SK-MEL-5 (cell line): ENCODE measurements around the gene FOLR3. TPM values are rescaled to one million over a fixed set of nuclear protein-coding genes. Genes with fewer than 3 reads are reported as not detected.
A peak's percentile ranks its signal among the peaks of the same experiment; 100 is the strongest.
"Not testable (repeated sequence)": the region's sequence is repeated elsewhere in the genome, so short reads cannot be mapped to it uniquely, and the experiment has no call there.

ENCODE experiments used
- DNase-seq: peaks from one replicate; pipeline ENCODE4 v3.0.0-alpha.2; 2016; ENCODE audit warnings: low read depth, low spot score
- in situ Hi-C: cut with HindIII; loops from 2 replicates; pipeline ENCODE4 v1.10.0; 2016; ENCODE audit warnings: low sequenced_read_pairs, high pct_unique_total_duplicates, low pct_unique_long_range_greater_than_20kb
- total RNA-seq: library from RNA; depleted of rRNA; stranded (reverse); fragments of >200 nt; shearing (Covaris generic); gene quantifications from 2 replicates; pipeline ENCODE4 v1.2.3, GENCODE V29; 2014

The FOLR3 gene
- total RNA-seq, 1 experiment from 2014 or later: not detected

DNA sequence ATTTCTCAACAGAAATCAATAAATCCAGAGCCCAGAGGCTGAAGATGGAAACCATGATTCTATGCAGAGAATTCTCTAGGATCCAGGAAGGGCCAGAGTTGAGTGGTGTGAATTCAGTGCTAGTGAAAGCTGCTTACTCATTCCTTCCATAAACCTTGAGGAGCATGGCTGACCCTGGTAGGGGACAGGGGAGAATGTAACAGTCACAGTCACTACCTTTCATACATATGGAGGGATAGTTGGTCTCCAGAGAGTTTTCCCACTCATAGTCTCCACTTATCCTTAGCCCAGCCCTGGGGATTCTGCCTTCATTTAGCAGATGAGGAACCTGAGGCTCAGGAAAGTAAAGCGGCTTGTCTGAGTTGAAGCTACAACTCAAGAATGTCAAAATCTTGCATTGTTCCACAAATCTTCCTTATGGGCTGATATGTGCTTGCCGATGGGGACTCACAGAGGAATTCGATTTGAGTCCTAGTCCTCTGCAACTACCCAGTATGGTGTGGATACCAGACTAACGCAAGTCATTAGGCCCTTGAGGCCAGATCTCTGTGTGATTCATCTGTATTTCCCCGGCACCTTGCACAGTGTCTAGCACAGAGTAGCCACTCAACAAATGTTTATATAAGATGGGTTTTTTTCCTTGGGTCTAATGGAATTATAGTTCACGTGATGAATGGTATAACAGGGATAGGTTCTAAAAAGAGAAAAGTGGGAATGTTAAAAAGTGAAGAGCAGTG lies 19.3 kb upstream of the FOLR3 start:
- no peak for DNase-seq
- in situ Hi-C loops: no loop called here

GRCh38 chr11:72119198-72119597 lies 16.3 kb upstream of the FOLR3 start:
- DNase-seq: no peak
- in situ Hi-C loops: no loop called here

GRCh38 chr11:72120930-72121329 lies 14.6 kb upstream of the FOLR3 start:
- in situ Hi-C loops: no loop called here
- no peak for DNase-seq

- DNase-seq: no peak
- in situ Hi-C loops: no loop called here
Measured at GRCh38 chr11:72122607-72123006, 12.9 kb upstream of the FOLR3 start.

DNA sequence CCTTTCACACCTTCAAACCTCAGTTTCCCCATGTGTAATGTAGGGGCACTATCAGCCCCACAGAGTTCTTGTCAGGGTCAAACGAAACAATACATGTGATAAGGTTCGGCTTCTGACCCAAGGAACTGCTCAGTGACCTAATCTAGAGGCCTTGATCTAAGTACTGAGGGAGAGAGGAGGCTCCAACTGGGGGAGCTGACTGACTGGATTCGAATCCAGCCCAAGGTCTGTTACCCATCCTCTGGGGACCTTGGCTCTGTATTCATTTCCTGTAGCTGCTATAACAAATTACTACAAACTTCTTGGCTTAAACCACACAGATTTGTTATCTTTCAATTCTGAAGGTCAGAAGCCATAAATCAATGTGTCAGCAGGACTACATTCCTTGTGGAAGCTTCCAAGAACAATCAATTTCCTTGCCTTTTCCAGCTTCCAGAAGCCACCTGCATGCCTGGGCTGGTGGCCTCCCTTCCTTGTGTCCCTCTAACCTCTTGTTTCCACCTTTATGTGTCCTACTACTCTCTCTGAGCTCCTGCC lies 12.3 kb upstream of the FOLR3 start:
- in situ Hi-C loops: no loop called here

DNA sequence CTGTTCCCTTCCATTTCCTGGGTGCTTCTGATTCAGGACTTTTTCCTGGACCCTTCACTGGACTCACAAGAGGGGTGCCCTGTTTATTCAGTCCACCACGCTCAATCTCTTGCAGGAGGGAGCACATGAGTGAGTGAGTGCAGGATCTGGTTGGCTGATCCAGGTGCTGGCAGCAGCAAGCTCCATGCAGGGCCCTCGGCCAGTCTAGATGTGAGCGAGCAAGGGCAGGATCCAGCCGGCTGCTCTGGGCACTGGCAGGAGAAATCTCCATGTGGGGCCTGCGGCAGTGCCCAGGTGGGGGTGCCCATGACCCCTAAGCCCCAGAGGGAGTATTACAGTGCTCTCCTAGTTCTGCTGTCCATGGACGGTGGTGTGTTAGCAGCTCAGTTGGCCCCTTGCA lies 11.5 kb upstream of the FOLR3 start:
- no peak for DNase-seq
- in situ Hi-C loops: no loop called here

More for the DNA sequence above, 12.3 kb upstream of the FOLR3 start:
- DNase-seq: no peak

GRCh38 chr11:72125956-72126355 lies 9.6 kb upstream of the FOLR3 start:
- no peak for DNase-seq
- in situ Hi-C loops: no loop called here

DNA sequence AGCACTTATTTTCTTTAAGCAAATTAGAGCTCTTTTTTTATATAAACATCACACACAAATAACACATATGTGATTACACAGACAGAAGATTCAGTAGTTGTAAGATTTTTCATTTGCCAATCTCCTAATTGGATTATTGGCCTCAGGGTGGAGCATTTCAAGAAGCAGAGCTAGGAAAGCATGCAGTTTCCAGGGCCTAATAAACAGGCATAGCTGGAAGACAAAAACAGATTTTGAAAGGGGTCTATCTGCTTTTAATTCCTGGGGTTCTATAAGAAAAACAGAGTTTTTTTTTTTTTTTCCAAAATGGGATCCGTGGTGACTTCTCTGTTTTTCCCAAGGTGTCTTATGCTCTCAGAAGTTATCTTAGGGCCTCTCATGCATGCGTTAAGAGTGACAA lies 7.6 kb upstream of the FOLR3 start:
- in situ Hi-C loops: no loop called here

GRCh38 chr11:72129381-72129780 lies 6.1 kb upstream of the FOLR3 start:
- in situ Hi-C loops: no loop called here
- no peak for DNase-seq

More for the DNA sequence above, 7.6 kb upstream of the FOLR3 start:
- no peak for DNase-seq

DNA sequence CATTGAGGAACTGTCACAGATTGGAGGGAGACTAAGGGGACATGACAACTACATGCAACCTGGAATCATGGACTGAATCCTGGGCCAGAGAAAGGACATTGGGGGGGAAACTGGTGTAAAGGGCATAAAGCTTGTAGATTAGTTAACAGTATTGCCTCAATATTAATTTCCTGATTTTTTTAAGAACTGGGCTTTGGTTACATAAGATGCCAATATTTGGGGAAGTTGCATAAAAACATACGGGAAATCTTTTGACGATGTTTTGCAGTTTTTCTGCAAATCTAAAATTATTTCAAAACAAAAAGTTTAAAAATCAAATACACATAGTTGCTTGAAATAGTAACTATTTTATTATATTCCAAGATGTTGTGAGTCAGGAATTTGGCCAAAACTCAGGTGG lies 2.9 kb upstream of the FOLR3 start:
- in situ Hi-C loops: no loop called here
- no peak for DNase-seq

- in situ Hi-C loops: no loop called here
- DNase-seq: no peak
Measured at GRCh38 chr11:72135891-72136683, 562 bp downstream of the FOLR3 start.

DNA sequence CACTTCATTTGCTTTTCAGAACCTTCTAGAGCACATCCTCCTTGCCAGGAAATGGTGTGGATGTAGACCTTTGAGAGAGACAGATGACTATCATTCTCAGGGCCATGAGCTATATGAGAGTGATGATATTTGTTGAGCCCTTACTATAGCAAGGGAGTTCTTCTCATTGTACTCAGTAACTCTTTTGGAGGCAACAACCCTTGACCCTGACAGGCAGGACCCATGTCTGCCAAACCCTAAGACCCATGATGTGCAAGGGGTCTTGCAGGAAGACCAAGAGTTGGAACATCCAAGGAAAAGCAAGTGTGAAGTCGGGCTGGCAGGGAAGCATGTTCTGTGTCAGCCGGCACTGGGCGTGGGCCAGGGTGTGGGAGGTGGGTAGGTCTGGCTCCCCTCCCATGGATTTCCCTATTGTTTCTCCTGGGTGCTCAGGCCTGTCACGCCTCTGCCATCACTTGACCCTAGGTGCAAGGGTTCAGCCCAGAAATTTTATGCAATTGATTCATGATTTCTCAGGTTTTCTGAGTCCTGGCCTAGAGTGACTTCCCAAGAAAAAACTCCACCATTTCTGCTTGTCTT lies 1.2 kb downstream of the FOLR3 start:
- in situ Hi-C loops: no loop called here
- DNase-seq: no peak

- in situ Hi-C loops: no loop called here
- DNase-seq: no peak
Measured at GRCh38 chr11:72138821-72139390, 3.4 kb downstream of the FOLR3 start.

GRCh38 chr11:72139500-72139899 lies 4.0 kb downstream of the FOLR3 start:
- in situ Hi-C loops: no loop called here
- no peak for DNase-seq

DNA sequence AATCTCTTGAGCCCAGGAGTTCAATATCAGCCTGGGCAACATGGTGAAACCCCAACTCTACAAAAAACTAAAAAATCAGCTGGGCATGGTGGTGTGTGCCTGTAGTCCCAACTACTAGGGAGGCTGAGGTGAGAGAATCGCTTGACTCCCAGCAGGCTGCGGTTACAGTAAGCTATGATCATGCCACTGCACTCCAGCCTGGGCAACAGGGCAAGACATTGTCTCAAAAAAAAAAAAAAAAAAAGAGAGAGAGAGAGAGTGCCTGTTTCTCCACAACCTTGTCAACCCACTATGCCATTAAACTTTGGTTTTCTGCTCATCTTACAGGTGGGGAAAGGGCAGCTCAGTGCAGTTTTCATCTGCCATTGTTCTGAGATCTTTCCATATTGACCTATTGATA lies 5.1 kb downstream of the FOLR3 start:
- peak; percentile 61 for DNase-seq
- in situ Hi-C loops: no loop called here

- in situ Hi-C loops: no loop called here
- DNase-seq: peak; percentile 60
Measured at GRCh38 chr11:72141066-72141465, 5.5 kb downstream of the FOLR3 start.

DNA sequence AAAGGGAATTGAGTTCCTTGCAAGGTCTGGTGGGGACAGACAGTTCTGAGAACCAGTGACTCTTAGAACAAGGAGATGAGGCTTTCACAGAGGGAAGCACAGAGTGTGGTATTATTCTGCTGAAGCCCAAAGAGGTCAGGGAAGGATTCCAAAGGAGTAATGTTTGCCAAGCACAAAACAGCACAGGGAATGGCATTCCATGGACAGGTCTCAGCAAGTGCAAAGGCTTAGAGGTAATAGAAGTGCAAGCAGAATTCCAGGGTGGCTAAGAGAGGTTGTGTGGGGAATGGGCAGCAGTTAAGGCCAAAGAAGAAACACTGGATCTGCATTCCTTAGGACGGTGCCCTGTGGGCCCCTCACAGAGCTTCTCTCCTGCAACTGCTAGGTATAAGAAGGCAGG lies 6.6 kb downstream of the FOLR3 start:
- in situ Hi-C loops, DNase-seq: not testable (repeated sequence)

DNA sequence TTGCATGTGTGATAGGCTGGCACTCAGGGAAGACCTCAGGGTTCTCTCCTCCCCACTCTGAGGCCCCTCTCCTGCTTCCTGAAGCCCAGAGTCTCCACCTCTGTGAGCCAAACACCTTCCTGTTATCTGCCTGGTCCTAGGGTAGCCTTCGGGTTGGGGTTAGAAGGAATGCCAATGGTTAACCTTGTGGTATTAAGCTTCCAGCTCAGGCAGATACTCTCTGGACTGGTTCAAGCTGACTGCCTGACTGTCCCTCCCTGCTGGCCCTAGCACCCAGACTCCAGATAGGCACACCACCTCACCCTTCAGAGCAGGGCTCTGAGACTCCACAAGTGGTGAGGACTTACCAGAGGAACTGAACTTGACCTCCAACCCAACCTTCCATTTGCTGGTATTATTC lies 7.0 kb downstream of the FOLR3 start:
- DNase-seq, in situ Hi-C loops: not testable (repeated sequence)
